ENCODE measurements around the gene MEGF9. TPM values are rescaled to one million over a fixed set of nuclear protein-coding genes. Genes with fewer than 3 reads are reported as not detected.

Gene MEGF9
- polyA plus RNA-seq, 1 of the 3 experiments (the other 2 are of a cell fraction), result 1.8 TPM

- no peaks in the 10 kb centered on the region for H4K20me1 ChIP-seq (ENCODE audit: insufficient read depth)
- H3F3A ChIP-seq (replicated peaks; ENCODE audit: insufficient read depth), result peaks cover 17% of the 10 kb centered on the region
- H3K79me2 ChIP-seq (ENCODE audit: insufficient read depth), result no peaks in the 10 kb centered on the region
- no peak overlapping the region for H3K4me3 ChIP-seq (ENCODE audit: low read depth in 2 of 2, low read length in 1 of 2)
- TF ChIP-seq MXI1 (IDR thresholded peaks at IDR 0.05; ENCODE audit: low read depth, low read length) (no peak), CHD2 (IDR thresholded peaks at IDR 0.05; ENCODE audit: low read length, partially characterized antibody) (no peak), ELF1 (IDR thresholded peaks at IDR 0.05) (no peak), SMC3 (IDR thresholded peaks at IDR 0.05; ENCODE audit: low read depth, low read length) (no peak), FOSL2 (IDR thresholded peaks at IDR 0.05; ENCODE audit: borderline replicate concordance, low read depth) (no peak), ZBTB33 (IDR thresholded peaks at IDR 0.05; ENCODE audit: borderline replicate concordance, low read depth) (no peak)
- H2AFZ ChIP-seq (ENCODE audit: low read depth), result no peak overlapping the region
- no peaks in the 10 kb centered on the region for H3K9me3 ChIP-seq
- no peak overlapping the region for H3K9ac ChIP-seq
- H3K4me2 ChIP-seq, result no peak overlapping the region
- POLR2A ChIA-PET, result no interaction called here
- H3K36me3 ChIP-seq (replicated peaks in 1 of 2; ENCODE audit: control insufficient read depth in 1 of 2, insufficient read depth in 2 of 2, low read length in 1 of 2), result peaks cover 0 to 2% of the 10 kb centered on the region in 2 experiments
- H3K9me2 ChIP-seq, result no peaks in the 10 kb centered on the region
- DNase-seq, result no peak
- no peaks in the 10 kb centered on the region for H3K27me3 ChIP-seq (ENCODE audit: insufficient read depth)
- CTCF ChIA-PET, result interaction anchor here (1.2 to 2.5 kb wide), 6 partner anchors 12 to 437 kb away, joined by 3 to 10 read pairs (median 4); no protein-coding TSS in a partner anchor
- H3K27ac ChIP-seq (ENCODE audit: low read depth in 2 of 2, low read length in 1 of 2), result no peak overlapping the region
- peaks cover 0 to 10% of the 10 kb centered on the region in 2 experiments; a peak in 2 of 4 replicates for H3K4me1 ChIP-seq (ENCODE audit: control insufficient read depth in 1 of 2, insufficient read depth in 2 of 2, low read depth in 1 of 2, low read length in 1 of 2)
Measured at GRCh38 chr9:120622790-120623189, 91.5 kb downstream of the MEGF9 start.

- Histone ChIP-seq H3K36me3 (replicated peaks in 1 of 2; ENCODE audit: control insufficient read depth in 1 of 2, insufficient read depth in 2 of 2, low read length in 1 of 2) (no peaks in the 10 kb centered on the region), H3K4me3 (ENCODE audit: low read depth in 2 of 2, low read length in 1 of 2) (no peak overlapping the region), H3K9ac (no peak overlapping the region), H2AFZ (ENCODE audit: low read depth) (no peak overlapping the region), H3K27ac (ENCODE audit: low read depth in 2 of 2, low read length in 1 of 2) (no peak overlapping the region), H4K20me1 (ENCODE audit: insufficient read depth) (no peaks in the 10 kb centered on the region), H3K27me3 (ENCODE audit: insufficient read depth) (no peaks in the 10 kb centered on the region), H3K9me3 (no peaks in the 10 kb centered on the region), H3K79me2 (ENCODE audit: insufficient read depth) (no peaks in the 10 kb centered on the region), H3K9me2 (no peaks in the 10 kb centered on the region), H3K4me2 (no peak overlapping the region), H3K4me1 (ENCODE audit: control insufficient read depth in 1 of 2, insufficient read depth in 2 of 2, low read depth in 1 of 2, low read length in 1 of 2) (peaks cover 0 to 18% of the 10 kb centered on the region in 2 experiments; a peak in 2 of 4 replicates), H3F3A (replicated peaks; ENCODE audit: insufficient read depth) (peaks cover 21% of the 10 kb centered on the region)
- WGBS (ENCODE audit: low lambda C conversion rate), result 93% methylated on average over 1 of the region's 1 CpG
- ChIA-PET POLR2A (no interaction called here), CTCF (interaction anchor here (1.6 to 2.5 kb wide), 3 partner anchors 11 to 134 kb away, joined by 3 to 10 read pairs (median 5); no protein-coding TSS in a partner anchor)
- no peak for DNase-seq
- no peak for TF ChIP-seq FOSL2 (IDR thresholded peaks at IDR 0.05; ENCODE audit: borderline replicate concordance, low read depth)
- no peak for TF ChIP-seq CTCF (IDR thresholded peaks at IDR 0.05)
- TF ChIP-seq MEF2A (IDR thresholded peaks at IDR 0.05; ENCODE audit: borderline replicate concordance, low read depth), result no peak
- TF ChIP-seq GATA2 (CRISPR knock-in tag; IDR thresholded peaks at IDR 0.05), result no peak
- no peak for TF ChIP-seq IRF3 (IDR thresholded peaks at IDR 0.05; ENCODE audit: low read depth, low read length)
- TF ChIP-seq ELF1 (IDR thresholded peaks at IDR 0.05), result no peak
- no peak for TF ChIP-seq SMC3 (IDR thresholded peaks at IDR 0.05; ENCODE audit: low read depth, low read length)
- no peak for TF ChIP-seq SIN3A (IDR thresholded peaks at IDR 0.05; ENCODE audit: borderline replicate concordance, low read depth, low read length)
- no peak for TF ChIP-seq GABPA (IDR thresholded peaks at IDR 0.05; ENCODE audit: low read depth)
- no peak for TF ChIP-seq MXI1 (IDR thresholded peaks at IDR 0.05; ENCODE audit: low read depth, low read length)
- no peak for TF ChIP-seq NFIC (IDR thresholded peaks at IDR 0.05; ENCODE audit: borderline replicate concordance)
- no peak for TF ChIP-seq RCOR1 (IDR thresholded peaks at IDR 0.05; ENCODE audit: low read length)
- TF ChIP-seq MAX (IDR thresholded peaks at IDR 0.05; ENCODE audit: low read depth), result no peak
- no peak for TF ChIP-seq TEAD4 (IDR thresholded peaks at IDR 0.05; ENCODE audit: borderline replicate concordance, insufficient read depth)
- TF ChIP-seq PBX3 (IDR thresholded peaks at IDR 0.05), result no peak
- no peak for TF ChIP-seq ZBTB33 (IDR thresholded peaks at IDR 0.05; ENCODE audit: borderline replicate concordance, low read depth)
- no peak for TF ChIP-seq RXRA (IDR thresholded peaks at IDR 0.05; ENCODE audit: borderline replicate concordance, low read depth)
Measured at GRCh38 chr9:120621941-120622340, 92.3 kb downstream of the MEGF9 start.

All from SK-N-SH (cell line).